H1 (cell line): ENCODE measurements around the gene DIP2C. TPM values are rescaled to one million over a fixed set of nuclear protein-coding genes. Genes with fewer than 3 reads are reported as not detected.

Experiments used
- CTCF ChIA-PET: fragments of 300-600 bp; sonication (Branson Sonifier 250); formaldehyde crosslinking; loops from one replicate; lab custom pipeline; 2021; ENCODE audit not compliant: partially characterized antibody; lab: Charles Lee
- POLR2A ChIA-PET: fragments of 300-600 bp; sonication (Branson Sonifier 250); formaldehyde crosslinking; loops from one replicate; lab custom pipeline; 2021; ENCODE audit warnings: inconsistent platforms; ENCODE audit not compliant: partially characterized antibody; lab: Charles Lee
- DNase-seq, 2 experiments: peaks; one replicate each; pipeline versions ENCODE4 v3.0.0 to v3.0.0-alpha.2; 2010 to 2022; ENCODE audit warnings: low spot score in 2 of 2, low read depth in 1 of 2, mixed read lengths in 1 of 2
- FAIRE-seq: peaks from 2 replicates; lab custom pipeline; 2011; peaks lifted over from hg19 to GRCh38; lab: Jason Lieb, UNC
- H2AFZ ChIP-seq: 2 replicates; pipeline ENCODE4 v1.8.1; 2012; ENCODE audit warnings: low read length, inconsistent platforms
- H2AK5ac ChIP-seq: 2 replicates; pipeline ENCODE4 v1.6.1; 2013; ENCODE audit warnings: low read depth, low read length
- H2BK120ac ChIP-seq: replicated peaks from 2 replicates; pipeline ENCODE3; 2013; ENCODE audit warnings: low read depth, low read length, inconsistent platforms
- H2BK12ac ChIP-seq: 2 replicates; pipeline ENCODE4 v1.6.1; 2013; ENCODE audit warnings: low read depth, low read length
- H2BK15ac ChIP-seq: 2 replicates; pipeline ENCODE4 v1.6.1; 2013; ENCODE audit warnings: low read length
- H2BK20ac ChIP-seq: 2 replicates; pipeline ENCODE4 v1.6.1; 2013; ENCODE audit warnings: low read length
- H2BK5ac ChIP-seq: 2 replicates; pipeline ENCODE4 v1.6.1; 2013; ENCODE audit warnings: low read depth, low read length
- H3K14ac ChIP-seq: 2 replicates; pipeline ENCODE4 v1.6.1; 2013; ENCODE audit warnings: inconsistent platforms; ENCODE audit not compliant: insufficient read length
- H3K18ac ChIP-seq: 2 replicates; pipeline ENCODE4 v1.6.1; 2013; ENCODE audit warnings: low read length; ENCODE audit errors: extremely low read depth
- H3K23ac ChIP-seq: 2 replicates; pipeline ENCODE4 v1.6.1; 2013; ENCODE audit warnings: inconsistent platforms; ENCODE audit not compliant: insufficient read length
- H3K23me2 ChIP-seq: 2 replicates; pipeline ENCODE4 v1.6.1; 2013; ENCODE audit warnings: low read depth, low read length
- H3K27ac ChIP-seq: 2 replicates; pipeline ENCODE4 v1.6.1; 2011; ENCODE audit warnings: low read depth, low read length, inconsistent platforms
- H3K27me3 ChIP-seq, 4 experiments: replicated peaks in 1 of 4; 1 replicate in 1 of 4; 2 replicates in 3 of 4; pipeline versions ENCODE4 v1.6.1 to v1.8.1; 2011 to 2013; ENCODE audit warnings: low read length in 3 of 4, mild to moderate bottlenecking in 3 of 4, inconsistent platforms in 2 of 4, mixed read lengths in 2 of 4, moderate library complexity in 1 of 4; ENCODE audit not compliant: control insufficient read depth in 3 of 4, insufficient read depth in 3 of 4; ENCODE audit errors: extremely low read depth in 1 of 4
- H3K36me3 ChIP-seq, 4 experiments: 2 replicates each; pipeline versions ENCODE4 v1.6.1 to v1.8.1; 2011 to 2013; ENCODE audit warnings: mild to moderate bottlenecking in 4 of 4, low read length in 3 of 4, moderate library complexity in 2 of 4, control low read depth in 1 of 4, inconsistent platforms in 1 of 4; ENCODE audit not compliant: insufficient read depth in 4 of 4, control insufficient read depth in 2 of 4
- H3K4ac ChIP-seq: replicated peaks from 2 replicates; pipeline ENCODE3; 2013; ENCODE audit warnings: low read length, low read depth, mixed read lengths, inconsistent platforms; ENCODE audit not compliant: insufficient read length
- H3K4me1 ChIP-seq, 4 experiments: replicated peaks in 1 of 4; 1 replicate in 1 of 4; 2 replicates in 3 of 4; pipeline versions ENCODE4 v1.6.1 to v1.8.1; 2011 to 2013; ENCODE audit warnings: low read length in 3 of 4, inconsistent platforms in 2 of 4, mixed read lengths in 1 of 4; ENCODE audit not compliant: insufficient read depth in 4 of 4, control insufficient read depth in 3 of 4
- H3K4me2 ChIP-seq, 2 experiments: 2 replicates each; pipeline versions ENCODE4 v1.6.1 to v1.8.1; 2011 to 2013; ENCODE audit warnings: low read depth in 2 of 2, low read length in 2 of 2, control low read depth in 1 of 2, inconsistent platforms in 1 of 2, mild to moderate bottlenecking in 1 of 2; ENCODE audit not compliant: insufficient read depth in 1 of 2
- H3K4me3 ChIP-seq, 4 experiments: fragments of 200-600, 300-600 bp in 1 of 4; sonication (generic), shearing (Covaris generic), sonication (Bioruptor Twin) in 1 of 4; 2 replicates each; pipeline versions ENCODE4 v1.5.1 to v1.8.1; 2011 to 2016; ENCODE audit warnings: low read length in 4 of 4, low read depth in 3 of 4, control low read depth in 2 of 4, inconsistent platforms in 2 of 4, mild to moderate bottlenecking in 2 of 4, mixed read lengths in 1 of 4, moderate library complexity in 1 of 4; ENCODE audit not compliant: insufficient read depth in 2 of 4; ENCODE audit errors: extremely low read depth in 1 of 4
- H3K56ac ChIP-seq: replicated peaks from 2 replicates; pipeline ENCODE3; 2013; ENCODE audit warnings: low read depth, mild to moderate bottlenecking, mixed read lengths, low read length, inconsistent platforms; ENCODE audit not compliant: insufficient read length
- H3K79me1 ChIP-seq: 2 replicates; pipeline ENCODE4 v1.6.1; 2013; ENCODE audit warnings: low read depth, low read length, control low read depth
- H3K79me2 ChIP-seq, 2 experiments: 2 replicates each; pipeline versions ENCODE4 v1.6.1 to v1.8.1; 2012 to 2013; ENCODE audit warnings: low read length in 2 of 2, mild to moderate bottlenecking in 2 of 2, inconsistent platforms in 1 of 2; ENCODE audit not compliant: insufficient read depth in 2 of 2, control insufficient read depth in 1 of 2
- H3K9ac ChIP-seq, 4 experiments: replicated peaks in 1 of 4; 1 replicate in 1 of 4; 2 replicates in 3 of 4; pipeline versions ENCODE4 v1.6.1 to v1.8.1; 2011 to 2013; ENCODE audit warnings: low read depth in 3 of 4, low read length in 3 of 4, control low read depth in 2 of 4, mild to moderate bottlenecking in 2 of 4, moderate library complexity in 2 of 4, inconsistent platforms in 1 of 4; ENCODE audit errors: extremely low read depth in 1 of 4
- H3K9me3 ChIP-seq, 2 experiments: 2 replicates each; pipeline versions ENCODE4 v1.6.1 to v1.8.1; 2012 to 2013; ENCODE audit warnings: mild to moderate bottlenecking in 2 of 2, moderate library complexity in 2 of 2, control low read depth in 1 of 2, inconsistent platforms in 1 of 2, low read depth in 1 of 2, low read length in 1 of 2, mixed read lengths in 1 of 2; ENCODE audit not compliant: insufficient read depth in 2 of 2
- H4K20me1 ChIP-seq, 2 experiments: replicated peaks in 1 of 2; 2 replicates each; pipeline versions ENCODE3 to v1.8.1; 2011 to 2013; ENCODE audit warnings: inconsistent platforms in 2 of 2, low read length in 2 of 2, mild to moderate bottlenecking in 1 of 2; ENCODE audit not compliant: insufficient read depth in 2 of 2, control insufficient read depth in 1 of 2
- H4K5ac ChIP-seq: 2 replicates; pipeline ENCODE4 v1.6.1; 2013; ENCODE audit warnings: low read length, low read depth, mixed read lengths, inconsistent platforms; ENCODE audit not compliant: insufficient read length
- H4K8ac ChIP-seq: 2 replicates; pipeline ENCODE4 v1.8.0; 2013; ENCODE audit warnings: mild to moderate bottlenecking, moderate library complexity, low read length, inconsistent platforms; ENCODE audit not compliant: insufficient read depth; ENCODE audit errors: extremely low read depth
- H4K91ac ChIP-seq: replicated peaks from 2 replicates; pipeline ENCODE3; 2013; ENCODE audit warnings: low read length, mixed read lengths, inconsistent platforms; ENCODE audit not compliant: insufficient read length
- ASH2L ChIP-seq: fragments of 200-600, 300-600 bp; sonication (generic); IDR thresholded peaks from one replicate; pipeline ENCODE4 v1.7.1; 2017; ENCODE audit warnings: low read length
- EGR1 ChIP-seq: IDR thresholded peaks from 2 replicates; pipeline ENCODE4 v1.6.1; 2011; ENCODE audit warnings: low read depth, low read length, borderline replicate concordance
- EZH2 ChIP-seq: fragments of 200-600 bp; sonication (generic); IDR thresholded peaks from 2 replicates; pipeline ENCODE4 v1.7.1; 2012; ENCODE audit warnings: low read depth, mild to moderate bottlenecking, moderate library complexity, low read length, inconsistent platforms; ENCODE audit not compliant: severe bottlenecking
- GTF2F1 ChIP-seq: IDR thresholded peaks from 2 replicates; pipeline ENCODE4 v1.6.1; 2012; ENCODE audit warnings: low read depth, low read length, improper control_type of control experiment, borderline replicate concordance
- MAFK ChIP-seq: IDR thresholded peaks from 2 replicates; pipeline ENCODE4 v1.6.1; 2012; ENCODE audit warnings: low read depth, mild to moderate bottlenecking, improper control_type of control experiment, low read length
- PHF8 ChIP-seq: fragments of 200-600 bp; sonication (generic); conservative IDR thresholded peaks from 2 replicates; pipeline ENCODE4 v1.7.1; 2012; ENCODE audit warnings: low read depth, mild to moderate bottlenecking, inconsistent platforms, low read length, moderate library complexity
- RNF2 ChIP-seq: fragments of 200-900, 300-1000 bp; sonication (generic); IDR thresholded peaks from 2 replicates; pipeline ENCODE4 v1.7.1; 2016; ENCODE audit warnings: borderline replicate concordance, low read depth, mild to moderate bottlenecking, antibody characterized with exemption, low read length; ENCODE audit not compliant: poor library complexity, severe bottlenecking; ENCODE audit errors: missing control alignments
- RXRA ChIP-seq: IDR thresholded peaks from 2 replicates; pipeline ENCODE4 v1.6.1; 2011; ENCODE audit warnings: low read depth, mild to moderate bottlenecking, low read length, moderate library complexity; ENCODE audit not compliant: insufficient read depth
- SP4 ChIP-seq: IDR thresholded peaks from 2 replicates; pipeline ENCODE4 v1.6.1; 2012; ENCODE audit warnings: low read length, inconsistent platforms
- TBP ChIP-seq: IDR thresholded peaks from 2 replicates; pipeline ENCODE4 v1.6.1; 2011; ENCODE audit warnings: low read depth, low read length, improper control_type of control experiment
- TEAD4 ChIP-seq: IDR thresholded peaks from 2 replicates; pipeline ENCODE4 v1.6.1; 2012; ENCODE audit warnings: low read depth, low read length, inconsistent platforms, mixed read lengths
- YY1 ChIP-seq: IDR thresholded peaks from 2 replicates; pipeline ENCODE4 v1.6.1; 2011; ENCODE audit warnings: low read depth, mild to moderate bottlenecking, low read length
- WGBS, 2 experiments: shearing (Covaris generic) in 1 of 2; methylation state at CpG; one replicate each; pipeline versions ENCODE4 v1.1.6 to v1.1.7; 2013 to 2015; ENCODE audit warnings: low lambda C conversion rate in 2 of 2, mixed read lengths in 2 of 2, inconsistent platforms in 1 of 2, low coverage in 1 of 2, missing lambda C conversion rate in 1 of 2; ENCODE audit not compliant: insufficient replicate concordance in 2 of 2, insufficient coverage in 1 of 2, insufficient read length in 1 of 2; ENCODE audit errors: extremely low coverage in 1 of 2, missing lambda C conversion rate in 1 of 2; 5-methylcytosine and 5-hydroxymethylcytosine counted together
- polyA plus RNA-seq, 7 experiments: library from polyadenylated mRNA; depleted of rRNA in 3 of 7; stranded (reverse) in 5 of 7; unstranded in 2 of 7; fragments of >200 nt in 5 of 7; fragments of 200-250 nt in 2 of 7; gene quantifications; 1 replicate in 5 of 7; 2 replicates in 1 of 7; 4 replicates in 1 of 7; pipeline versions ENCODE4 v1.2.1 to v1.2.3, GENCODE V29; 2011 to 2013; ENCODE audit warnings: missing spikeins in 2 of 7, mixed read lengths in 2 of 7
- total RNA-seq: library from RNA; stranded (reverse); fragmentation: NEBNext Ultra II Directional; extraction: Animal tissue kit (Norgen Biotek cat#: 25700); gene quantifications from 2 replicates; pipeline ENCODE4 v1.2.1, GENCODE V29; 2021
- TF ChIP-seq, protein P1 (sequence below): IDR thresholded peaks from 2 replicates; pipeline ENCODE4 v1.6.1; 2012; ENCODE audit warnings: inconsistent platforms

The DIP2C gene
- total and polyA plus RNA-seq, 2 of the 8 experiments (the other 6 are each of a cell fraction or from before 2014, with no cell fraction given) = 3.8 to 9.3 TPM

DNA sequence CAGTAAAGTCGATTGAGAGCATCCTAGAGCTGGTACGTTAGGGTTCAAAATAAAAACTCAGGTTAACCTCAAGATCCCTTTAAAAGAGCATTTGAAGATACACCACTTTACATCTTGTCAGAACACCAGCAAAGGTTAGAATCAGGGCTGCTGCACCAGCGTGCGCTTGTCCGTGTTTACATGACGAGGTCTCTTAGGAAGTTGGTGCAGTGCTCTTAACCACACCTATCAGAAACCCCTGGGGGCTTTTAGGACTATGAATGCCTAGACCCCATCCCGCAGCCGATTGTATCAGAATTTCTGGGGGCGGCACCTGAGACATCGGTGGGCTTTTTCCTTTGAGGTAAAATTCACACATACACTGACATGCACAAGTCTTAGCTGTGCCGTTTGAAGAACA lies 456.6 kb downstream of the DIP2C start:
- H4K8ac ChIP-seq = no peak overlapping the region
- no peak overlapping the region for H2BK5ac ChIP-seq
- no peaks in the 10 kb centered on the region for H3K79me1 ChIP-seq
- H4K20me1 ChIP-seq = peaks cover 0 to 2% of the 10 kb centered on the region in 2 experiments
- no peak overlapping the region for H2BK12ac ChIP-seq
- CTCF ChIA-PET = interaction anchor here (4.5 kb wide), 1 partner anchor 16 kb away, joined by 36 read pairs; no protein-coding TSS in a partner anchor
- H3K9me3 ChIP-seq = no peaks in the 10 kb centered on the region
- no peak overlapping the region for H3K9ac ChIP-seq
- H2AK5ac ChIP-seq = no peak overlapping the region
- no peak overlapping the region for H2AFZ ChIP-seq
- WGBS, 2 experiments = 88% methylated on average over 11 of the region's 11 CpGs; no CpG with 5 or more reads in 1 of the 2 experiments
- peaks cover 0 to 3% (median 0%) of the 10 kb centered on the region in 4 experiments; a peak in 2 of 7 replicates for H3K4me1 ChIP-seq
- no peak overlapping the region for H3K27ac ChIP-seq
- no peak for DNase-seq
- H3K36me3 ChIP-seq = no peaks in the 10 kb centered on the region
- no peak overlapping the region for H2BK120ac ChIP-seq
- H3K27me3 ChIP-seq = no peaks in the 10 kb centered on the region
- no peak overlapping the region for H3K23ac ChIP-seq
- TF ChIP-seq SP4 (no peak), TEAD4 (no peak), ASH2L (no peak), GTF2F1 (no peak), EGR1 (no peak), YY1 (no peak), RXRA (no peak), PHF8 (no peak), EZH2 (no peak), MAFK (no peak), RNF2 (no peak), TBP (no peak)
- TF ChIP-seq, protein P1, sequence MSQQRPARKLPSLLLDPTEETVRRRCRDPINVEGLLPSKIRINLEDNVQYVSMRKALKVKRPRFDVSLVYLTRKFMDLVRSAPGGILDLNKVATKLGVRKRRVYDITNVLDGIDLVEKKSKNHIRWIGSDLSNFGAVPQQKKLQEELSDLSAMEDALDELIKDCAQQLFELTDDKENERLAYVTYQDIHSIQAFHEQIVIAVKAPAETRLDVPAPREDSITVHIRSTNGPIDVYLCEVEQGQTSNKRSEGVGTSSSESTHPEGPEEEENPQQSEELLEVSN = no peak
- TF ChIP-seq, all 59 proteins: peak for 0
- H2BK15ac ChIP-seq = no peak overlapping the region
- H3K4me2 ChIP-seq = no peak overlapping the region
- no peak overlapping the region for H4K91ac ChIP-seq
- H2BK20ac ChIP-seq = no peak overlapping the region
- no peak overlapping the region for H3K14ac ChIP-seq
- H3K56ac ChIP-seq = no peak overlapping the region
- H3K79me2 ChIP-seq = no peaks in the 10 kb centered on the region
- no peaks in the 10 kb centered on the region for H3K23me2 ChIP-seq
- POLR2A ChIA-PET = no interaction called here
- no peak overlapping the region for H3K4me3 ChIP-seq
- no peak for FAIRE-seq
- H3K18ac ChIP-seq = no peak overlapping the region
- H3K4ac ChIP-seq = no peak overlapping the region
- H4K5ac ChIP-seq = no peak overlapping the region
